ENCODE measurements around the gene PER1. TPM values are rescaled to one million over a fixed set of nuclear protein-coding genes. Genes with fewer than 3 reads are reported as not detected.

The PER1 gene
- total RNA-seq, 4 donors from 2014 or later, result 127 to 263 (median 168) TPM

DNA sequence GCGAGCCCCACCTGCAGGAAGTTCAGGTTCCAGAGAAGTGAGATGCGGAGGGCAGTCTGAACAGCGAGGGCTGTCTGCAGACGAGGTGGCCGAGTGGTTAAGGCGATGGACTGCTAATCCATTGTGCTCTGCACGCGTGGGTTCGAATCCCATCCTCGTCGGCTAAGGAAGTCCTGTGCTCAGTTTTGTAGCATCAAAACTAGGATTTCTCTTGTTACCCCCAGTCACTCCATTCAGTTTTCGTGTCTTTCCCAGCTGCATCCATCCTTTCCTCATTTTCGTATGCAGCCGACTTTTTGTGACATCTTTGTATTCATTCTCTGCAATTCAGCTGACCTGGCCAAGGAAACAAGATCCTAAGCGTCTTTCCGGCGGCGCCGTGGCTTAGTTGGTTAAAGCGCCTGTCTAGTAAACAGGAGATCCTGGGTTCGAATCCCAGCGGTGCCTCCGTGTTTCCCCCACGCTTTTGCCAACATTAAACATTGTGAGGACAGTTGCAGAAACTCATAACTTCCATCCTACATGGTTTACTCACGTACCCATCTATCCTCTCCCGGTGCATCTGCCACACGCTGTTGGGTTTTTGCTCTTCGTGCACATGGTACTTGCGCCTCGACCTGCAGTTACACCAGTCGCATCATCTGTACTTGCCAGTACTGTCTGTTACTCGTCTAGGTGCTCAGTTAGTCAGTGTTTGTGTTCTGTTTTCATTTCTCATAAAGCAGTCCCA lies 34.7 kb upstream of the PER1 start:
- peaks cover 37 to 59% (median 48%) of the 10 kb centered on the region in 4 donors for H3K4me1 ChIP-seq
- H3K4me3 ChIP-seq, result peak overlapping the region; percentile 70 to 90 (median 87)
- DNase-seq (ENCODE audit: extremely low spot score), result peak; percentile 98
- WGBS, result under 1% methylated on average over 32 of the region's 32 CpGs
- H3K27me3 ChIP-seq, result no peaks in the 10 kb centered on the region
- peak overlapping the region; percentile 93 to 99 (median 96) for H3K27ac ChIP-seq (replicated peaks in 1 of 4)
- TF ChIP-seq POLR2AphosphoS5 (IDR thresholded peaks at IDR 0.05) (peak; percentile 5 to 85), POLR2A (IDR thresholded peaks at IDR 0.05; ENCODE audit: low read depth) (no peak), EP300 (IDR thresholded peaks at IDR 0.05) (no peak)
- TF ChIP-seq, protein P1, sequence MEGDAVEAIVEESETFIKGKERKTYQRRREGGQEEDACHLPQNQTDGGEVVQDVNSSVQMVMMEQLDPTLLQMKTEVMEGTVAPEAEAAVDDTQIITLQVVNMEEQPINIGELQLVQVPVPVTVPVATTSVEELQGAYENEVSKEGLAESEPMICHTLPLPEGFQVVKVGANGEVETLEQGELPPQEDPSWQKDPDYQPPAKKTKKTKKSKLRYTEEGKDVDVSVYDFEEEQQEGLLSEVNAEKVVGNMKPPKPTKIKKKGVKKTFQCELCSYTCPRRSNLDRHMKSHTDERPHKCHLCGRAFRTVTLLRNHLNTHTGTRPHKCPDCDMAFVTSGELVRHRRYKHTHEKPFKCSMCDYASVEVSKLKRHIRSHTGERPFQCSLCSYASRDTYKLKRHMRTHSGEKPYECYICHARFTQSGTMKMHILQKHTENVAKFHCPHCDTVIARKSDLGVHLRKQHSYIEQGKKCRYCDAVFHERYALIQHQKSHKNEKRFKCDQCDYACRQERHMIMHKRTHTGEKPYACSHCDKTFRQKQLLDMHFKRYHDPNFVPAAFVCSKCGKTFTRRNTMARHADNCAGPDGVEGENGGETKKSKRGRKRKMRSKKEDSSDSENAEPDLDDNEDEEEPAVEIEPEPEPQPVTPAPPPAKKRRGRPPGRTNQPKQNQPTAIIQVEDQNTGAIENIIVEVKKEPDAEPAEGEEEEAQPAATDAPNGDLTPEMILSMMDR (IDR thresholded peaks at IDR 0.05), result peak in 2 of 3 experiments; percentile 19 to 35
- H3K36me3 ChIP-seq, result no peaks in the 10 kb centered on the region
- intact Hi-C loops (cut with DNase I), result loop anchor here (1.0 to 2.0 kb wide), 2 partner anchors 34 to 66 kb away; no protein-coding TSS in a partner anchor
- no peaks in the 10 kb centered on the region for H3K9me3 ChIP-seq

GRCh38 chr17:8186446-8186786 lies 34.2 kb upstream of the PER1 start:
- Histone ChIP-seq H3K36me3 (no peaks in the 10 kb centered on the region), H3K4me1 (peaks cover 32 to 54% (median 43%) of the 10 kb centered on the region in 4 donors), H3K4me3 (peak overlapping the region; percentile 70 to 90 (median 87)), H3K9me3 (no peaks in the 10 kb centered on the region), H3K27me3 (no peaks in the 10 kb centered on the region), H3K27ac (replicated peaks in 1 of 4) (peak overlapping the region; percentile 93 to 99 (median 96))
- intact Hi-C loops (cut with DNase I), result loop anchor here (2.0 kb wide), 1 partner anchor 66 kb away; no protein-coding TSS in a partner anchor
- TF ChIP-seq, protein P1 (IDR thresholded peaks at IDR 0.05), result peak in 1 of 3 experiments; percentile 49
- no peak for TF ChIP-seq EP300 (IDR thresholded peaks at IDR 0.05)
- no peak for TF ChIP-seq POLR2A (IDR thresholded peaks at IDR 0.05; ENCODE audit: low read depth)
- peak in 1 of 2 donors; percentile 49 for TF ChIP-seq POLR2AphosphoS5 (IDR thresholded peaks at IDR 0.05)
- DNase-seq (ENCODE audit: extremely low spot score), result no peak
- 0% methylated on average over 11 of the region's 23 CpGs for WGBS

DNA sequence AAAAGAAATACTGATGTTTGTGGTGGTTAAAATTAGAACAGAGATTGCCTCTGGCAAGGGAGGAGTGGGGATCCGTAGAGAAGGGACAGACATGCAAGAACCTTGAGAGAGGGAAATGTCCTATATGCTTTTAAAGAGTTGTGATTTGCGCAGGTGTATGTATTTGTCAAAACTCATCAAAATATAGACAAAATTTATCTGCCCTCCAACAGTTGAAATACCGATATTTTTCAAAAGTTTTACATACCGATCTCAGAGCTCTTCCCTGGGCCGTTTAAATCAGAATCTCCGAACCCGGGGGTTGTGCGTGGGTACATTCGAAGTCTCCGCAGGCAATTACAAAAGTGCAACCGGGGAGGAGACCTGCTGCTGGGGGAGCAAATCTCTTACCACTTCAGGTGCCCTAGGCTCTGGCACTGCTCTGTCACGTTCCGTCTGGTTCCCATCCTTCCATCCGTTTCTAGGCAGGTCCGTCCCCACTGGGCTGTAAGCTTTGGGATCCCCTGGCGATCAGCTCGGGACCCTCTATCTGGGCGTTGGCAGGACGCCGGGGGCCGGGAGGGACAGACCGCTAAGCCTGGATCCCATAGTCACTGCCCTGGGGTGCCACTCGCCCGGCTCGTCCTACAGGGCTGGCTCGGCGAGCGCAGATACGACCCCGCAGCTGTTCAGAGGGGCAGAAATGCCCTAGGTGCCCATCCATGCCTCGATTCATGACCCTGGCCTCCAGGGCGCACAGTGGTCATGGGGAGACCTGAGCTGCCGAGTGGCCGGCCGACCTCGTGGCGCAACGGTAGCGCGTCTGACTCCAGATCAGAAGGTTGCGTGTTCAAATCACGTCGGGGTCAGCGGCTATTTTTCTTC lies 33.6 kb upstream of the PER1 start:
- peak; percentile 75 to 82 for TF ChIP-seq POLR2AphosphoS5 (IDR thresholded peaks at IDR 0.05)
- TF ChIP-seq, protein P1 (IDR thresholded peaks at IDR 0.05), result no peak
- Histone ChIP-seq H3K27me3 (no peaks in the 10 kb centered on the region), H3K27ac (replicated peaks in 1 of 4) (peak overlapping the region; percentile 93 to 99 (median 96)), H3K4me3 (peak overlapping the region; percentile 70 to 90 (median 87)), H3K9me3 (no peaks in the 10 kb centered on the region), H3K36me3 (no peaks in the 10 kb centered on the region), H3K4me1 (peaks cover 27 to 48% (median 37%) of the 10 kb centered on the region in 4 donors)
- DNase-seq (ENCODE audit: extremely low spot score), result peak; percentile 99
- WGBS, result under 1% methylated on average over 34 of the region's 44 CpGs
- intact Hi-C loops (cut with DNase I), result loop anchor here (2.0 kb wide), 1 partner anchor 65 kb away; no protein-coding TSS in a partner anchor

DNA sequence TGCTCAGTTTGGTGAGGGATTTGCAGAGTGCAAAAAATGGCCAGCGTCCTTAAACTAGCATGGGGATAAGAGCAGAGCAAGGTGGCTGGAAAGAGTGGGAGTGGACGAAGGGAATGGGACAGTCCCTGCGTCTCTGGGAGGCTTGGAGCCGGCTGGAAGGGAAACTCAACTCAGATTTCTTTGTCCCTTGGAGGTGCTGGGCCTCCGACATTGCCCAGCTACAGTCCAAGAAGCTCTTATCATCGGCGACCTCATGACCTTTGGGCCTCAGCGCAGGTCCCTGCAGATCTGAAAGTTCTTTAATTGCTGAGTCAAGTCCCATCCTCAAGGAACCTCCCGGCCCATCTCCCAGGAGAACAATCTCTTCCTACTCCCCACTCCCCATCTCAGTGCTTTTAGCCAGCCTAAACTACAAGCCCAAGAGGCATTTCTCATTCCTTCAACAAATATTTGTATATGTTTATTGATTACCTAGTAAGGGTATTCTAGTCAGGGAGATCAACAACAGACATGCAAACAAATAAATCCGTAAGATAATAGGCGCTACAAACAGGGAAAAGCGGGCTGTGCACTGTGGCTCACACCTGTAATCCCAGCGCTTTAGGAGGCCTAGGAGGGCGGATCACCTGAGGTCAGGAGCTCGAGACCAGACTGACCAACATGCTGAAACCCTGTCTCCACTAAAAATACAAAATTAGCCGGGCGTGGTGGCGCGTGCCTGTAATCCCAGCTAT lies 25.0 kb upstream of the PER1 start:
- no peak for TF ChIP-seq EP300 (IDR thresholded peaks at IDR 0.05)
- TF ChIP-seq POLR2AphosphoS5 (IDR thresholded peaks at IDR 0.05), result no peak
- TF ChIP-seq, protein P1 (IDR thresholded peaks at IDR 0.05), result no peak
- no peak for TF ChIP-seq POLR2A (IDR thresholded peaks at IDR 0.05; ENCODE audit: low read depth)
- peak overlapping the region; percentile 79 to 88 (median 83) for H3K27ac ChIP-seq (replicated peaks in 1 of 4)
- intact Hi-C loops (cut with DNase I), result no loop called here

More for the DNA sequence above, 25.0 kb upstream of the PER1 start:
- Histone ChIP-seq H3K4me3 (peak overlapping the region; percentile 57 to 81 (median 62)), H3K4me1 (peaks cover 29 to 50% (median 40%) of the 10 kb centered on the region in 4 donors), H3K27me3 (no peaks in the 10 kb centered on the region), H3K36me3 (no peaks in the 10 kb centered on the region), H3K9me3 (no peaks in the 10 kb centered on the region)
- 73% methylated on average over 19 of the region's 19 CpGs for WGBS
- DNase-seq (ENCODE audit: extremely low spot score), result no peak

All from esophagus muscularis mucosa (tissue), 4 donors.